Measurements from ENCODE around the gene PRR33.

PRR33 gene

DNA sequence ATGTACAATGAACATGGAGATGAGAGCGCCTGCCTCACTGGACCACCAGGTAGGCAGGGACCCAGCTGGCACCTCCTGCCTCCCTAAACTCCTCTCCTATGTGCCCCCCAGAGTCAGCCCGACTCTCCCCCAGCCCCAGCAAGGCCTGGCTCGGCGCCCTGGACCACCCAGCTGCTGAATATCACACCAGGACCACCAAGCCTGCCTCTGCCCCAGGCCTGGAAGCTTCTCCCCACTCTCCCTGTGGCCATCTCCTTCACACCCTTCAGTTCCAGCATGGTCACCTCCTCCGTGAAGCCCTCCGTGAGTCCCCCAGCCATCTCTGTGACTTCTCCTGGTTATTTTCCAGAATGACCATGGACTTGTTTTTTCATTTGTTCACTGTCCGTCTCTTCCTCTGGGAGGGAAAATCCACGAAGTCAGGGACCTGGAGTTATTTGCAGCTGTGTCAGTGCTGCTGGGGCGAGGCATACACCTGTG is 45.2 kb downstream of the PRR33 start:
- Histone ChIP-seq H3K9me3 (no peaks in the 10 kb centered on the region), H3K4me3 (ENCODE audit: low read depth, low read length) (no peak overlapping the region), H3K36me3 (no peaks in the 10 kb centered on the region), H3K4me1 (no peaks in the 10 kb centered on the region), H3K27me3 (no peaks in the 10 kb centered on the region)
- TF ChIP-seq, protein P1, sequence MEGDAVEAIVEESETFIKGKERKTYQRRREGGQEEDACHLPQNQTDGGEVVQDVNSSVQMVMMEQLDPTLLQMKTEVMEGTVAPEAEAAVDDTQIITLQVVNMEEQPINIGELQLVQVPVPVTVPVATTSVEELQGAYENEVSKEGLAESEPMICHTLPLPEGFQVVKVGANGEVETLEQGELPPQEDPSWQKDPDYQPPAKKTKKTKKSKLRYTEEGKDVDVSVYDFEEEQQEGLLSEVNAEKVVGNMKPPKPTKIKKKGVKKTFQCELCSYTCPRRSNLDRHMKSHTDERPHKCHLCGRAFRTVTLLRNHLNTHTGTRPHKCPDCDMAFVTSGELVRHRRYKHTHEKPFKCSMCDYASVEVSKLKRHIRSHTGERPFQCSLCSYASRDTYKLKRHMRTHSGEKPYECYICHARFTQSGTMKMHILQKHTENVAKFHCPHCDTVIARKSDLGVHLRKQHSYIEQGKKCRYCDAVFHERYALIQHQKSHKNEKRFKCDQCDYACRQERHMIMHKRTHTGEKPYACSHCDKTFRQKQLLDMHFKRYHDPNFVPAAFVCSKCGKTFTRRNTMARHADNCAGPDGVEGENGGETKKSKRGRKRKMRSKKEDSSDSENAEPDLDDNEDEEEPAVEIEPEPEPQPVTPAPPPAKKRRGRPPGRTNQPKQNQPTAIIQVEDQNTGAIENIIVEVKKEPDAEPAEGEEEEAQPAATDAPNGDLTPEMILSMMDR (IDR thresholded peaks at IDR 0.05; ENCODE audit: low read depth, low read length): no peak
- no peak for DNase-seq

GRCh38 chr11:1845561-1846452 is 45.9 kb downstream of the PRR33 start:
- TF ChIP-seq, protein P1 (IDR thresholded peaks at IDR 0.05; ENCODE audit: low read depth, low read length): no peak
- DNase-seq: no peak
- no peaks in the 10 kb centered on the region for H3K9me3 ChIP-seq

DNA sequence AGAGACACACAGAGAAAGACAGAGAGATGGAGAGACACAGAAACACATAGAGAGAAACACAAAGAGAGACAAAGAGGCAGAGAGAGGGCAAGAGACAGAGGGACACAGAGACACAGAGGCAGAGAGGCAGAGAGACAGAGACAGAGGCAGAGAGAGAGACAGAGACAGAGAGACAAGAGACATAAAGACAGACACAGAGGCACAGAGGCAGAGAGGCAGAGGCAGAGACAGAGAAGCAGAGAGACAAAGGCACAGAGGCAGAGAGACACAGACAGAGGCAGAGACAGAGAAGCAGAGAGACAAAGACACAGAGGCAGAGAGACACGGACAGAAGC is 46.6 kb downstream of the PRR33 start:
- Histone ChIP-seq H3K9me3 (no peaks in the 10 kb centered on the region), H3K36me3 (no peaks in the 10 kb centered on the region), H3K27me3 (no peaks in the 10 kb centered on the region), H3K4me3 (ENCODE audit: low read depth, low read length) (no peak overlapping the region), H3K4me1 (no peaks in the 10 kb centered on the region)
- TF ChIP-seq, protein P1 (IDR thresholded peaks at IDR 0.05; ENCODE audit: low read depth, low read length): no peak
- no peak for DNase-seq

More at GRCh38 chr11:1845561-1846452, 45.9 kb downstream of the PRR33 start:
- Histone ChIP-seq H3K27me3 (no peaks in the 10 kb centered on the region), H3K36me3 (no peaks in the 10 kb centered on the region), H3K4me3 (ENCODE audit: low read depth, low read length) (no peak overlapping the region), H3K4me1 (no peaks in the 10 kb centered on the region)

DNA sequence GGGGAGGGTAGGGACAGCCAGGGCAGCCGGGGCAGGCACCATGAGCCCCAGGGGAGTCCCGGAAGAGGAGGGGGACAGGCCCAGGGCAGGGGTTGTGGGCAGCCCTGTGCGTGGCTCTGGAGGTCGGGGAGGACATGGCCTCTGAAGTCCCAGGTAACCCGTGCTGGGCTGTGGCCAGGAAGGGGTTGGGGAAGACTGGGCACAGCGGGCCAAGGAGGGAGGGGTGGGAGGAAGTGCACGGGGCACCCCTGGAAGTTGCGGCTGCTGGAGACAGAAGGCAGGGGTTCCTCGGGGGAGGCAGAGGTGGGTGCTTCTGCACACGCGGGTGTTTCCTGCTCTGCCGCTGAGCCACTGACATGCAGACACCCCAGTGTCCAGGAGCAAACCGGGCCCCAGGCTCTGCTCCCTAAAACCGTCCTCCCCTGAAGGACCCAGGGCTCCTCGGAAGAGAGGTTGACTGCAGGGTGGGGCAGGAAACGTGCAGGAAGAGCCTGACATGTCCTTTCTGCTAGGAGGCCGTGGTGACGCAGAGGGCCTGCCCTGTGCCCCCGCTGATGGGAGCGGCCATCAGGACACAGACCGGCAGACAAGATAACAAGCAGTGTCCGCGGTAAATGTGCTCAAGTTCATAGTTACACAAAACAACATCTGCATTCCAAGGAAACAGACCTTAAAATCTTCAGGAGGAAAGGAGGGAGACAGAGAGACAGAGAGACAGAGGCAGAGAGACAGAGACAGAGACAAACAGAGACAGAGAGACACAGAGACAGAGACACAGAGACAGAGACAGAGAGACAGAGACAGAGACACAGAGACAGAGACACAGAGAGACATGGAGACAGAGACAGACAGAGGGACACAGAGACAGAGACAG is 47.2 kb downstream of the PRR33 start:
- Histone ChIP-seq H3K9me3 (no peaks in the 10 kb centered on the region), H3K4me3 (ENCODE audit: low read depth, low read length) (no peak overlapping the region), H3K27me3 (no peaks in the 10 kb centered on the region), H3K36me3 (no peaks in the 10 kb centered on the region), H3K4me1 (no peaks in the 10 kb centered on the region)
- no peak for DNase-seq
- TF ChIP-seq, protein P1 (IDR thresholded peaks at IDR 0.05; ENCODE audit: low read depth, low read length): no peak

DNA sequence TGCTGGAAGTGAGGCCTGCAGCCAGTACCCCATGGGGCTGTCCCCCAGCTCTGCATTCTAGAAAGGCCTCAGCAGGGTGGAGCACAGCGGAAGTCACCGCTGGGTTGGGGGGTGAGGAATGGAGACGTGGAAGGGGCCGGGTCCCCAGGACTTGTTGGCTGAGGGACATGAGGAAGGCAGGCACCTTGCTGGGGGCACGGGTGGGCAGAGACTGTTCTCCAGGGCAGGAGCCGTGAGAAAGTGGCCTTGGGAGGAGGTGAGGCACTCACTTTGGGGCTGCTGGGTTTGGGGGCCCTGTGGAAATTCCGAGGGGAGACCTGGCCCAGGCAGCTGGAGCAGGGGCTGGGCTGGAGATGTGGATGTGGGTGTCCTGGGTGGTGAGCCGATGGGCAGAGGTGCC is 47.9 kb downstream of the PRR33 start:
- no peak for DNase-seq
- H3K4me3 ChIP-seq (ENCODE audit: low read depth, low read length): no peak overlapping the region
- TF ChIP-seq, protein P1 (IDR thresholded peaks at IDR 0.05; ENCODE audit: low read depth, low read length): no peak
- H3K9me3 ChIP-seq: no peaks in the 10 kb centered on the region
- H3K36me3 ChIP-seq: no peaks in the 10 kb centered on the region
- H3K4me1 ChIP-seq: no peaks in the 10 kb centered on the region
- no peaks in the 10 kb centered on the region for H3K27me3 ChIP-seq
